GM21423 (cell line): ENCODE data around the gene NGDN.

Experiments used
- ATAC-seq: cut with Tn5 transposase; IDR thresholded peaks from one replicate; pipeline ENCODE4 v1.9.1; 2021; ENCODE audit warnings: mild to moderate bottlenecking, moderate library complexity; ENCODE audit not compliant: unreplicated experiment

Gene NGDN

DNA sequence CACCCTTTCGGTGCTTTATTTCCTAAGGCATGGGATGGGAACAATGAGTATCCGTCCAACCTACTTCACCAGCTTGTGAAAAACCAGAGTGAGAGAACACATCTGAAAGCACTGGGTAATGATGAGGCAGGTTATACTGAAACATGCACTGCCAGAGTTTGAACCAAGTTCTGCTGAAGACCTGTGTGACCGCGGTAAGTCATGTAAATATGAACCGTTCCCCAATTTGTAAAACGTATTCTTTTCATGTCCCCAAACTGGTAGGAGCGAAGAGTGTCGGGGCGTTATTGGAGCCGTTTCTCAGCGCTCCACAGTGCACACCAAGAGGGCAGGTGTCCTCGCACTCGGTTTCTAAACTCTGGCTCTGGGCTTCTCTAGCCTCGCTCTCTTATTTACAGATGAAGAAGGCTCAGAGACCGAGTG lies 788 bp upstream of the NGDN start:
- ATAC-seq = no peak

DNA sequence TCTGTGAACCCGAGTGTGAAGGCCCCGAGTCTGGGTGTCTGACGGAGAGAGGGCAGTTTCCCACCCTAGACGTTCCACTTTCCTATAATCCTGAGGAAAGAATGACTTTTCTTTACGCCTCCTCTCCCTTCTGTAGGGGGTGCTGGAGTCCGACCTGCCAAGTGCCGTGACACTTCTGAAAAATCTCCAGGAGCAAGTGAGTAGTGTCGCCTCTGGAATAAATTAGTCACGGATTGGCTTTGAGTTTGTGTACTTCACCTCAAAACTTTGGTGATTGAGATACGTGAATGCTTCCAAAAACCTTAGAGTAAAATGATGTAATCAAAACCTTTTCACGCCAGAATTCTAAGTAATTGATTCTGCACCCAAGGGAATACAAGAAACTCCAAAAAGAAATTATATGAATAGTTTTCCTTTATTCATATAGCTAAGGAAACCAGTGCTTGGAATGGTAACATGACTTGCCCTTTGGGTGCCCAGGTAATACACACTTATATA lies 452 bp downstream of the NGDN start:
- no peak for ATAC-seq

DNA sequence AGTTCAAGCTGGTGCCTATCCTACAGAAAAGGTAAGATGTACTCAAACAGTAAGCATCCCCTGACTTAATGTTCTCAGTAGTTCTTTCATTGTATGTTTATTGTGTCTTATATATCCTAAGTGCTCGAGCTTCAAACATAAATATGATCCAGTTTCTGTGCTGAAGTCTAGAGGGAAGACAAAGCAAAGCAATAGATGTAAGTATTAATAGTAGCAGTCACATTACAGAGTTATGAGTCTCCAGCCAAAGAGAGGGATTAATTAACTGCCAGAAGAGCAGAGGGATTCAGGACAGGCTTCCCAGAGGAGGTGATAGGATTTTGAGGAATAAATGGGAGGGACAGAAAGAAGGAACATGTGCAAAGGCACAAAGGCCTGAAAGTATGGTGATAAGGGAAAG lies 1.4 kb downstream of the NGDN start:
- no peak for ATAC-seq

DNA sequence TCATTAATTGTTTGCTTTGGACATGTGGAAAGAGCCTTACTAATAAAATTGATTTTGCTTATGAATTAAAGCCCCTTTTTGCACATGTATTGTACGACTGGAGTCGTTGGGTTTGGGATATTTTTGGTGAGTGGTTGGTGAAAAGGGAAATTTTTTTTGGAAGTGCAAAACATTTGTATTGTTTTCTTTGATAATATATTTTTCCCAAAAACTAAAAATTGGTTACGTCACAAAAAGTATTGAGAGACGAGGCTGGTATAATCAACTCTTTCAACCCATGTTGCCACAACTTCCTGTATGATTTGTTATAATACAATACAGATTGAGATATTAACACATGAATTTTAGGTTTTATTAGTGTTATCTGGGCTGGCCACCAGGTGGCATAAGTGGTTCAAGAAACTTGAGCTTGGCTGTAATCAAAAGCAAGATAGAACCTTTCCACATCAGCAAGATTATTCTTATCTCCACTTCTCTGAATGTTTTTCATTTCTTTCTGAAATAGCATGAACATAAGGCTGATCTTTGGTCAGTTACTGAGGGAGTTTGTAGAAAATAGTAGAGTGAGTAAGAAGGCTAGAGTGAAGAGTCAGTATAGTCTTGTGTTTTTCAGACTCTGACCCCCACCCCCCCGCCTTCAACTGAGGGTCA lies 8.7 kb downstream of the NGDN start:
- ATAC-seq = no peak

DNA sequence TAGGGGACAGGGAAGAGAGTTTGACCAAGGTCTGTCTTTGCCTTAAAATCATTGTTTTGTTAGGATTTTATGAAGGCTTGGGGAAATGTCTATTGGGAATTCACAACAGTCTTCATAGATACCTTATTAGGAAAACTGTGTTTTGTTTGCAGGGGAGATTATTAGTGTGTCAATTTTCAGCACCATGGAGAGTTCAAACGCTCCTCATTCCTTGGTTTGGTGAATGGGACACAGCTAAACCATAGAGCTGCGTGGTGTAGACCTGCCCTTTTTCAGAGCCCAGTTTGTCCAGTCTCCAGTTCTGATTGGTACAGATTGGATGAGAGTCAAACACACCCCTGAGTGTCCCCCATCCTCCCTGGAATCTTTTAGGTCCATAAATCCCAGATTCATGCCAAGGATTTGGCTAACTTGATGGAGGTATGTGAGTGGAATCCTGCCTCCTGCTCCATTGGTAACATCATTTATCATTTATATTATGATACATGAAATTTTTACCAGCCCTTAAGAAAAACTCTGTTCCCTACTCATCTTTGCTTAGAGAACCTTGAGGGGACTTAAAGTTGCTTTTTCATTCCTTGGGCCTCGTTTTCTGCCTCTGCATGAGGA lies 12.0 kb downstream of the NGDN start:
- no peak for ATAC-seq

DNA sequence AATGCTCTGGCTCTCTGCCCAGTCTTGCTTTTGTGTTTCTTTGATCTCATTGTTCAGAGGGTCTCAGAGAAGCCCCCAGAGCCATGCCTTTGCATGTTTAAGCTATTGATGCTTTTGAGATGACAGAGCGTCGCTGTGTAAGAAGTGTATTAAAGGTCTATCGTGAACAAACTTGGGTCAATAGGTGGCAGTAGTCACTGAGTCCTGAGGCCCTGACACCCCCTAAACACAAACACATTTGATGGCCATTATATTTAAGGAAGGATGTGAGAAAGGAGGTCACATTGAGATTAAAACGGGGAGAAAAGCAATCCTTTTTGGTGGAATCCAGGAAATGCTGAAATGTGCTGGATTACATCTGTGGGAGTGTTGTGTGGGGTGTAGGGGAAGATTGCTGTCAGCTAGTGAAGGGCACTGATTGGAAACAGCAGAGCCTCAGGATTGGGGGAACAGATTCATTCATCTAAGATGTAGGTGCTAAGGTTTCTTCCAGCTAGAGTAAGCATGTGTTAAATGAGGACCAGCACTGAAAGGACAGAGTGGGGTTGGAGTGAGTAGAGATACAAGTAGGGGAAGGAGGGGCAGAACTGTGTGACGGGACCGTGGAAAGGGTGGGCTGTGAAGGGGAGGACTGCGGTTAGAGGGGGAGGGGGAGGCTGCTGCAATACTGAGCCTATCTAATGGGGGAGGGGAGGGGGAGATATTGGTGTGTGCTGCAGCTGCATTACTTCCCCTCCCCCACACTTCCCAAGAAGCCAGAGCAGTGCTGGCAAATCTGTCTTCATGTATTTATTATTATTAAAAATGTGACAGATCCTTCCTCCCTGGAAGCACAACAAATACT lies 12.7 kb downstream of the NGDN start:
- no peak for ATAC-seq

DNA sequence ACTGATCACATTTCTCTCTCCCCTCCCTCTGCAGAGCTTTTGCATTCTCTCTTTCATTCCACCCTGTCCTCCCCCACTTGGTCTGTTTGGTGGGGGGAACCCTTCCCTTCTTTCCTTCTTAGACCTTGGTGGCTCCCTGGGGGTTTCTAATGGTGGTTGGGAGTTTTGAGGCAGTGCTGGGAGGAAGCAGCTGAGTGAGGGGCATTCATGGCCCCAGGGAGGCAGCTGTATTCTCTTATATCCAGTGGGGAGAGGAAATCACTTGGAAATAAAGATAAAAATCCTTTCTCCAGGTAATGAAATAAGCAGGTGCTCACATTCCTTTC lies 13.3 kb downstream of the NGDN start:
- no peak for ATAC-seq

DNA sequence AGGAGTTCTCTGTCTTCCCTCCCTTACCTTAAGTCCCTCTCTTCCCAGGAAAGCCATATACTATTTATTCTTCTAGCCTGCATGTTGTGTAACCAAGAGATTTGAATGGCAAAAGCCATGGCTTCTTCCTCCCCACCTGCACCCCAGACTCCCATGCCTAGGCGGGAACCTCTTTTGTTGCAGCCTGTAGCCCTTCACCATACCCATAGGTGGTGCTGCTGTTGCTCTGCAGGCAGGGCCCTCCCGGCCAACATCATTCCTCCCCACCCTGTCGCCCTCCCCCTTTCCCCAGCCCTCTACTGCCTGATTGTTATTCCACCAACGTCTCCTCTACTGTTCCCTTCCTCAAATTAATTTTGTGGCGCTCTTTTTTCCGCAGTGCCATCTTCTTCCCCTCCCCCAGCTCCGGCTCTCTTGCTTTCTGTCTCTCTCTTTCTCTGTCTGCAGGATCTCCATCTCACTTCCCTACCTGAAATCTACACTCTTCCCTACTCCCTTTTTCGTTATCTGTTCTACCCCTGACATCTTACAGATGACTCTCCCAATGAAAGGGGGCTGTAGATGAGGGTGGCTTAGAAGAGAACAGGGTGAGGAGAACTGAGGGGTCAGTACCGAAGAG lies 13.8 kb downstream of the NGDN start:
- no peak for ATAC-seq

DNA sequence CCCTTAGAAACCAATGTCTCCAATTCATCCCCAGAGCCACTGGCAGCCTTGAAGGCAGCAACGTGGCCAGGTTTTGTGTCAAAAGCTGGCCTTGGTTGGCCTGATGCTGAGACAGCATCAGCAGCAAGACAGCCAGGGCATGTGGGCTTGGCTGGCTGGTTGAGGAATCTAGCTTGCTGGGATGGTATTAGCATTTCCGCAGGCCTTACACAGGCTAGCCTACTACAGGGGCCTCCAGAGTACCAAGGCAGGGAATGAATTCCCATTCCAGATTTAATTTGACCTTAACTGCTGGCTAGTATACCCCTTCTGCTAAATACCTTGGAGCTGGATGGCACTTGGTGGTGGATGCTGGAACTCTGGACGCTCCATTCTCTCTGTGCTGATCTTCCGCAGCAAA lies 15.8 kb downstream of the NGDN start:
- no peak for ATAC-seq

DNA sequence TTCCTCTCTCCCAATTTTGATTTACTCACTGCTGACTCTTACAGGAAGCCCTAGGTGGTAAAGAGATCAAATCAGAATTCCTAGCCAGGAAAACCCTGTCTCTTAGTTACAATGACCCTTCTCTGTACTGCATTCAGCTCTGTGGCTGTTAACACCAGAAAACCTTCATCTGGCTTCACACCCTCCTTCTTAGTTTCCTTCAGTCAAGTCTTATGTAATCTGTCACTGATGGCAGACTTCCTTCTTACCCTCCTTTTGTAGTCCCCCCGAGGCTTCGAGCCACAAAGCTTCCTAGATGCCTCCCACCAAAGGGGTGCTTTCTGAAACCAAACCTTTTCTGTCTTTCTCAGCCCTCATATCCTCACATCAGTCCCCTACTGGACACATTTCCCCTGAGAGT lies 16.5 kb downstream of the NGDN start:
- ATAC-seq = no peak

DNA sequence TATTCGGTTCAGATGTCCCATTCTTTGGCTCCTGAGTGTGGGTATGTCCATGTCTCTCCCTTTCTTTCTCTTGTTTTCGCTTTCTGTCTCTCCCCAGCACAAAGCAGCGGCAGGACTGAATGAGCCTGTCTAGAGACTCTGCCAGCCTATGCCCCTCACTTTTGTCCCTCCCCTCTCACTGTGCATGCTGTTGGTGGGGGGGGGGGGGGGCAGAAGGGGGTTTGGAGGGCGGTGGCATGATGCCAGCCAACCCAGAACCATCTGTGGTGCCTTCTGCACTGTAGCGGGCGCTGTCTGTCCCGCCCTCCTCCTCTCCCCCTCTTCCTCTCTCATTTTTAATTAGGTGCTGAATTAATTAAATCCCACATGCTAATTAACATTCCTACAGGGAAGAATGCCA lies 17.7 kb downstream of the NGDN start:
- ATAC-seq = no peak

DNA sequence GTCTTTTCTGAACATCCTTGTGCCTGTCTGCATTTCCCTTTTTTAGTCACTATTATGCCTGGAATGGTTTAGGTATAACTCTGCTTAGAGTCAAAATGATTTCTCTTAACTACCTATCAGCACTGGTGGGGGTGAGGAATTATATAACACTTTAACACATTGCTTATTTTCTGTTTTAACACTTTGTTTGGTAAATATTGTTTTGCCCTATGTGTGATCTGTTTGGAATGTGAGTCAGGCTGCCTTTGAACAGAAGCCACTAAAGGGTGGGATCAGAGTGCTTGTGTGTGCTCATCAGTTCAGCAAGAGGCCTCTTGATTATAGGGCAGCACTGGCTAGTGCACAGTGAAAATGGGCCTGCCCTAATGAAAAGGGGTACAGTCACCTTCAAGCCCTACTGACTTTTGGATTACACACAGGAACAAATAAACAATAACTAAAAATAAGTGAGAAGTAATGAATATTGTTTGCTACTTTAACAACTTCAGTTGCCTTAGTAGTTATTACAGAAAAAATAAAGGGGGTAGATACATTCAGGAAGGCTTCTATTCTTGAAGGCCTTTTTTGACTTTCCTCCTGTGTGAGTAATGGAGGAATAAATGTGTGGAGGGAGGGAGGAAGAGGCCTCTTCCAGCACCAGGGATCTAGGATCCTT lies 23.2 kb downstream of the NGDN start:
- no peak for ATAC-seq

DNA sequence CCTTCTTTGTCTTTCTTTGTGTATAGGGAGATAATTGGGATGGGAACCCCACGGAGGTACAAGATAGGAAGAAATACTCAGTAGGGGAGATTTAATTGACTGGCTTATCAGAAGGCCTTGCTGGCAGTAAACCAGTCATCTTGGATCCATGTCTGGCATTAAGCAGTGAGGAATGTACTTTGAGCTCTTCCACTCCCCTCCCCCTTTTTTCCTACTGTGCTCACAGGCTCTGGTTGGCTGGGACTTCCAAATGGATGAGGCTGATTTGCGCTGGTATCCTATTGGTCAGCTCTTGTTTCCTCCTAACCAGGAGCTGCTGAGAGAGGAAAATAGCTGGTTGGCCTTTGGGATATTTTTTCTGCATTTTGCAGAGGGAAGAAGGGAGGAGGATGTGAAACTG lies 24.7 kb downstream of the NGDN start:
- ATAC-seq = no peak

DNA sequence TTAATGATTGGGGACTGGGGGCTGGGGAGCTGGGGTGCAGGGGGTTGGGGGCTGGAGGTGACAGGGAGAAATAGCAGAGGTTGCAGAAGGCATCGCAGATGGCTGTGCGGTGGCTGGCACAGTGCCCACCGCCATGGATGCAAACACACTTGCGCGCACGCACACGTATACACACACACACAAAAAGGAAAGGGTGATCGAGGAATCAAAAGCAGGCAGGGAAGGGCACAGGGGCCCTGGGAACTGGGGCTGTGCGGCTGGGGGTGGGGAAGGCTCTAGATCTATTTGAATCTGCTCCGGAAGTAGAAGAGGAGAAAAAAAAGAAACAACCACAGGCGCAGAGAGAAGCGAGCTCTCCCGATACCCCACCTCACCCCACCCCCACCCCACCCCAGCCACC lies 42.7 kb downstream of the NGDN start:
- no peak for ATAC-seq

DNA sequence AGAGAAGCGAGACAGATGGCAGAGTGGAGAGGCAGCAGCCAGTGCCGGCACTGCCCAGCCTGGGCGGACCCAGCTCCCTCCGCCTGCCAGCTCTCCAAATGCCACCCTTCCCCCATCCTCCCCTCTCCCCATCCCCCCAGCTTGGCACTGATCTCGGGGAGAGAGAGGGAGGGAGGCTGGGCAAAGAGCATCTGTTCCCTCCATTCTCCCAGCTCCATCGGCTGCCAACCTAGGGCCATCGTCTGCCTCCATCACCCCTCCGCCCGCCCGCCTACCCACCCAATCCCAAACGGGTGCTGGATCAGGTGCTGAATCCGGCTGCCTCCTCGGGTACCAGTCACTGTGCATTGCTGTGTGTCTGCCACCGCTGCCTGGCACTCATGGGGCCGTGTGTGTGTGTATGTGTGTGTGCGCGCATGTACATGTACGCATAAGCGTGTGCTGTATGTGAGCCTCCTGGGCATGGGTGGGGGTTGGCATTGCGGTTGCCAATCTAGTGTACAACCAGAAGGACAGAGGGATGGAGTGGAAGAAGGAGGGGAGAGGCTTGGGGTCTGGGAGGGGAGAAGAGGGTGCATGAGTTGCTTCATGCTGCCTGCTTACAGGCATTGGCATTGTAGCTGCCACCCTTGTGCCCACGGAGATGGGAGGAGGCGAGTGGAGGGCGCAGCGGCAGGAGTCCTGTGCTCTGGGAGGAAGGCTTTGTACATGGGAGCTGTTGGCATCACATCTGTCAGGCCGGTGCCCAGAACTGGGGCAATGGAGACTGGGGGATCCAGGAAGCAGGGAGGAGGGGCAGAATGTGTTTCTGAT lies 43.7 kb downstream of the NGDN start:
- no peak for ATAC-seq

DNA sequence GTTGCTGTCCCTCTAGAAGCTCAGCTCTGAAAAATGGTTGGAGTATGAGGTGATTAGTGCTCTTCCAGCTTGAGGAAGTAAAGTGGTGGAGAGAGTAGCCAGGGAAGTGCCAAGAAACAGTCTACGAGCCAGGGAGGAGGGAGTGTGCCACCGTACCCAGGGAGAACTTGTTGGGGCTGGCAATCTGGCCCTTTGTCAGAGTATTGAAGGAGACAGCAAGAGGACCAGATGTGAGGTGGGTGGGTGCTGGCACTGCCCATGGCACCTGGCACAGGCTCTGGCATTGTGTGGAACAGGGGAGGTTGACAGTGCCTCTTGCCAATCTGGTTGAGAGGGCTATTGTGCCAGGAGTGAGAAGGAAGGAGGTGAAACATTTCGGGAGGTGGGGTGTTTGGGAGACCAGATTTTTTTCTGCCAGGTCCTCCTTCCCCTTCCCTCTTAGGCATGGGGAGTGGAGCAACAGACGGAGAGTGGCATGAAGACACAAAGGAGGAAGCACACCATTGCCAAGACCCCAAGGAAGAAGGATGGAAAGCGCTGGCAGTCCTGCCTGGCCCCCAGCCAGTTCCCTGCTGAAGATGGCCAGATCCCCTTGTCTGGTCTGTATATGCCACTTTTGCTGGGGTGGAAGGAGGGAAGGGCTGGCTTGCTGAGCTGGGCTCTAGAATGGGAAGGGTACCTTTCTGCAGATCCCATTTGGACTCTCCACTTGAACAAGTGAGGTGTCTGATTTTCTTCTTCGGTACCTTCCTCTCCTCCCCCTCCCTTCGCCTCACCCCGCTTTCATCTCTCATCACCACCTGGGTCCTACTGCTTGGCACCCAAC lies 44.5 kb downstream of the NGDN start:
- no peak for ATAC-seq

DNA sequence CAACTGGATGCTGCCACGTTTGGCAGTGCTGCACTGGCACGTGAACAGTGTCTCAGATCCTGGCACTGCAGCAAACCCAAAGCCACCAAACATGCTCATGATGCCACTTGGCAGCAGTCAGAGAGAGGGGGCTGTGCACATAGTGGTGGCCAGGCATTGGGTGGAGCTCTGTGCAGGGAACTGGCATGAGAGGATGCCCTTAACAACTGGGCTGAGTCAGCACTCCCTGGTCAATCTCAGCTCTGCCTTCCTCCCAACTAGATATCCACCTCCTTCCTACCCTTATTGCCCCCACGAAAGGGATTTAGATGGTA lies 45.1 kb downstream of the NGDN start:
- no peak for ATAC-seq

DNA sequence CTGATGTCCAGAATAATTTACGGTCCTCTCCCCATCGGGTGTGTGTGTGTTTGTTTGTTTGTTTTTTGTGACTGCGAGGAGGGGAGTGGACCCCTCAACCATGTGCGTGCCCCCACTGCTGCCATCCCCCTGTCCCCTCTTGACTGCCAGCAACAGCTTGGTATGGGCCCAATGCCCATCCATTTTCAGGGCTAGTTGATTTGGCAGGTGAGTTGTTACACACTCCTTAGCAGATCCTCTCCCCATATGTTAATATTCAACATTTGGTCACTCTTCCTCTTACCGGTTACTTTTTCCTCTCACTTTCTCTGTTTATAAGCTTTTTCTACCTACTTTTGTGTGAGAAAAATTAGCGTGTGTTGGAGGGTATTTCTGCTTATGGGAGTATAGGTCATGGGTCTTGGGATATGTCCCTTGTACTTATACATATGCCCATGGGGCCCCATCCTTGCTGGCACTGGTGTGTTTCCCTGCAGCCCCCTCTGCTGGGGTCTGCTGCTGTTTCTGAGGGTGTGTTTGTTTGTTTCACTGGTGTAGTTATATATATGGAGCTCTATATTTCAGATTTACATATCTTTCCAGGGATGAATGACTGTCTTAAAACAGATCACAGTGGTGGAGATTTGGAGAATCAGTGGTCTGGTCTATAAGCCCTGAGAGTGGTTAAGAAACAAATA lies 48.3 kb downstream of the NGDN start:
- no peak for ATAC-seq

DNA sequence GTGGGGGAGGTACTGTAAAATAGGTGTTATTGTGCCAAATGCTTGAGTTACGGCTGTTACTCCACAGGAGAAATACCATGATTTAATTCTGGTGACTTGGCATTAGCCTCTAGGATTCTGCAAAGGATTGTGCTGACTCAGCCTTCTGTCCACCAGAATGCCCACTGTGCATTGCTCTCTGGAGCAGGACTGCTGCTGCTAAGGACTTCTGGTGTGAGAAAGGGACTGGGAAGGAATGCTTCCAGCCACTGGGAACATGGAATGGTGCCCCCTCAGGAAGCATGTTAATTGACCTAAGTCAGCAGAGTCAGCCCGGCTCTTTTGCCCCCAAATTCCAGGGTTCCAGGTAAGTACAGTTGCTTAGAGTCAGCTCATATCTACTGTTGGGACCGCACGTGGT lies 49.2 kb downstream of the NGDN start:
- ATAC-seq = no peak
